GM18870 (cell line): ENCODE measurements around the gene SLC25A22.
A peak's percentile ranks its signal among the peaks of the same experiment; 100 is the strongest.

Experiments used
- ATAC-seq: cut with Tn5 transposase; IDR thresholded peaks from one replicate; pipeline ENCODE4 v1.9.1; 2021; ENCODE audit warnings: moderate library complexity; ENCODE audit not compliant: unreplicated experiment

SLC25A22 gene

GRCh38 chr11:823441-824291 lies 25.6 kb upstream of the SLC25A22 start:
- ATAC-seq, result no peak

GRCh38 chr11:821512-822371 lies 23.7 kb upstream of the SLC25A22 start:
- ATAC-seq, result no peak

GRCh38 chr11:820655-821511 lies 22.8 kb upstream of the SLC25A22 start:
- ATAC-seq, result no peak

- peak; percentile 65 for ATAC-seq
These were observed 22.0 kb upstream of the SLC25A22 start for GRCh38 chr11:819943-820649.

- ATAC-seq, result peak; percentile 24
These were observed 21.2 kb upstream of the SLC25A22 start for GRCh38 chr11:819129-819931.

- ATAC-seq, result no peak
These were observed 20.5 kb upstream of the SLC25A22 start, which contains the start of gene PNPLA2 for GRCh38 chr11:818396-819128. TSS of gene PNPLA2 (plus strand) at chr11:818914. CDS start at chr11:819719, 805 bp downstream.

- ATAC-seq, result no peak
These were observed 18.3 kb upstream of the SLC25A22 start for GRCh38 chr11:816433-816779.

- ATAC-seq, result no peak
These were observed 17.8 kb upstream of the SLC25A22 start for GRCh38 chr11:815675-816432.

GRCh38 chr11:813456-814096 lies 15.5 kb upstream of the SLC25A22 start:
- no peak for ATAC-seq

GRCh38 chr11:813072-813455 lies 15.0 kb upstream of the SLC25A22 start:
- no peak for ATAC-seq

GRCh38 chr11:812390-812789 lies 14.3 kb upstream of the SLC25A22 start:
- ATAC-seq, result no peak

- no peak for ATAC-seq
These were observed 13.6 kb upstream of the SLC25A22 start for GRCh38 chr11:811446-812245.

GRCh38 chr11:810040-810567 lies 12.0 kb upstream of the SLC25A22 start:
- peak; percentile 7 for ATAC-seq

GRCh38 chr11:809287-810039 lies 11.4 kb upstream of the SLC25A22 start, which contains the start of gene RPLP2:
TSS of gene RPLP2 (plus strand) at chr11:809967. CDS start at chr11:810235, 268 bp downstream.
- ATAC-seq, result peak; percentile 57

GRCh38 chr11:808427-809286 lies 10.6 kb upstream of the SLC25A22 start:
- no peak for ATAC-seq
